SK-N-SH (cell line): Measurements from ENCODE around the gene WIPI1.

Experiments used
- CTCF ChIP-seq: fragments of 200-600 bp; sonication (generic); IDR thresholded peaks from 2 replicates; pipeline ENCODE4 v1.6.1; 2017; ENCODE audit warnings: antibody characterized with exemption, mild to moderate bottlenecking, moderate library complexity
- EP300 ChIP-seq, 2 experiments: IDR thresholded peaks; 2 replicates each; pipeline versions ENCODE4 v1.4.0 to v1.6.1; 2012; ENCODE audit warnings: borderline replicate concordance in 1 of 2, low read depth in 1 of 2, low read length in 1 of 2
- GABPA ChIP-seq: IDR thresholded peaks from 2 replicates; pipeline ENCODE4 v1.4.0; 2012; ENCODE audit warnings: low read depth, mild to moderate bottlenecking
- JUND ChIP-seq: IDR thresholded peaks from 2 replicates; pipeline ENCODE4 v1.4.0; 2012
- POLR2AphosphoS5 ChIP-seq: IDR thresholded peaks from 2 replicates; pipeline ENCODE4 v1.6.1; 2012; ENCODE audit warnings: low read depth, low read length
- RAD21 ChIP-seq: IDR thresholded peaks from 2 replicates; pipeline ENCODE4 v1.6.1; 2012; ENCODE audit warnings: mild to moderate bottlenecking, low read length
- REST ChIP-seq: IDR thresholded peaks from 2 replicates; pipeline ENCODE4 v1.6.1; 2012; ENCODE audit warnings: mild to moderate bottlenecking, low read depth, low read length, moderate library complexity
- SMC3 ChIP-seq: IDR thresholded peaks from 2 replicates; pipeline ENCODE4 v1.6.1; 2012; ENCODE audit warnings: low read depth, low read length, improper control_type of control experiment
- YY1 ChIP-seq: IDR thresholded peaks from 2 replicates; pipeline ENCODE4 v1.4.0; 2012; ENCODE audit warnings: low read depth, mild to moderate bottlenecking
- ZBTB33 ChIP-seq: IDR thresholded peaks from 2 replicates; pipeline ENCODE4 v1.4.0; 2012; ENCODE audit warnings: low read depth, borderline replicate concordance

- TF ChIP-seq CTCF = no peak
- no peak for TF ChIP-seq REST
- no peak for TF ChIP-seq ZBTB33
- TF ChIP-seq EP300 (IDR thresholded peaks at IDR 0.05; ENCODE audit: borderline replicate concordance in 1 of 2, low read depth in 1 of 2, low read length in 1 of 2) = no peak
- no peak for TF ChIP-seq GABPA
- TF ChIP-seq SMC3 = no peak
- no peak for TF ChIP-seq POLR2AphosphoS5
- TF ChIP-seq JUND = no peak
- TF ChIP-seq YY1 = no peak
- no peak for TF ChIP-seq RAD21
Measured at GRCh38 chr17:68379692-68380677, 77.3 kb downstream of the WIPI1 start.
